Fibroblast of the aortic adventitia (primary cell): Measurements from ENCODE around the gene TSBP1. TPM values are rescaled to one million over a fixed set of nuclear protein-coding genes. Genes with fewer than 3 reads are reported as not detected.

Experiments
- DNase-seq: peaks from one replicate; pipeline ENCODE4 v3.0.0-alpha.2; 2010; ENCODE audit warnings: low read depth
- H3K4me3 ChIP-seq: 2 replicates; pipeline ENCODE4 v1.5.1; 2011; ENCODE audit warnings: low read depth, mild to moderate bottlenecking, control low read depth, low read length, moderate library complexity
- CTCF ChIP-seq: IDR thresholded peaks from 2 replicates; pipeline ENCODE4 v1.5.1; 2011; ENCODE audit warnings: mild to moderate bottlenecking, low read length, control low read depth, inconsistent platforms; ENCODE audit not compliant: insufficient read depth
- total RNA-seq: library from RNA; depleted of rRNA; stranded (reverse); fragments of >200 nt; gene quantifications from 2 replicates; pipeline ENCODE4 v1.2.3, GENCODE V29; 2012; ENCODE audit warnings: low replicate concordance

Gene TSBP1
- total RNA-seq, 1 donor: not detected

GRCh38 chr6:32406857-32407256, 35.2 kb upstream of the TSBP1 start, which contains the start of gene BTNL2:
Gene BTNL2, minus strand, starts transcription at chr6:32407181. Its CDS starts 58 bp downstream, at chr6:32407123.
- no peak for DNase-seq
- H3K4me3 ChIP-seq: no peak within 1 kb of the TSS
- no peak for TF ChIP-seq CTCF

GRCh38 chr6:32406197-32406596, 34.5 kb upstream of the TSBP1 start:
- TF ChIP-seq CTCF: no peak
- DNase-seq: no peak
- H3K4me3 ChIP-seq: no peak overlapping the region

- no peak overlapping the region for H3K4me3 ChIP-seq
- DNase-seq: no peak
- TF ChIP-seq CTCF: no peak
Measured at GRCh38 chr6:32405656-32406055, 34.0 kb upstream of the TSBP1 start.

- no peak overlapping the region for H3K4me3 ChIP-seq
- no peak for DNase-seq
- TF ChIP-seq CTCF: no peak
Measured at GRCh38 chr6:32402812-32403211, 31.1 kb upstream of the TSBP1 start.

GRCh38 chr6:32401284-32401963, 29.7 kb upstream of the TSBP1 start:
- no peak for TF ChIP-seq CTCF
- H3K4me3 ChIP-seq: no peak overlapping the region
- DNase-seq: no peak

GRCh38 chr6:32397252-32397920, 25.7 kb upstream of the TSBP1 start:
- no peak overlapping the region for H3K4me3 ChIP-seq
- no peak for DNase-seq
- no peak for TF ChIP-seq CTCF
